Endothelial cell of umbilical vein (primary cell): ENCODE results near the gene MAP3K7CL.

Experiments
- EZH2 ChIP-seq: IDR thresholded peaks from 2 replicates; pipeline ENCODE4 v1.6.1; 2012; ENCODE audit warnings: borderline replicate concordance, low read depth, mild to moderate bottlenecking, moderate library complexity, low read length, inconsistent platforms; ENCODE audit not compliant: severe bottlenecking
- FOS ChIP-seq: IDR thresholded peaks from 2 replicates; pipeline ENCODE4 v1.6.1; 2011; ENCODE audit warnings: mild to moderate bottlenecking, low read length, moderate library complexity, borderline replicate concordance; ENCODE audit not compliant: insufficient read depth
- JUN ChIP-seq: IDR thresholded peaks from 2 replicates; pipeline ENCODE4 v1.6.1; 2011; ENCODE audit warnings: borderline replicate concordance, low read depth; ENCODE audit not compliant: insufficient read length, insufficient read depth
- MYC ChIP-seq: IDR thresholded peaks from one replicate; pipeline ENCODE4 v1.6.1; 2011; ENCODE audit warnings: mild to moderate bottlenecking, low read depth, low read length
- POLR2A ChIP-seq: IDR thresholded peaks from 2 replicates; pipeline ENCODE4 v1.6.1; 2012; ENCODE audit warnings: low read depth, mild to moderate bottlenecking, control low read depth, low read length
- POLR2AphosphoS5 ChIP-seq: IDR thresholded peaks from 2 replicates; pipeline ENCODE4 v1.6.1; 2012; ENCODE audit warnings: low read depth, mild to moderate bottlenecking, control low read depth, low read length, moderate library complexity; ENCODE audit not compliant: insufficient read depth
- TF ChIP-seq, protein P1 (sequence below): IDR thresholded peaks from 2 replicates; pipeline ENCODE4 v1.6.1; 2011; ENCODE audit not compliant: insufficient read depth, insufficient read length
- TF ChIP-seq, protein P2 (sequence below), 2 donors: IDR thresholded peaks; 1 replicate in 1 of 2; 2 replicates in 1 of 2; pipeline ENCODE4 v1.5.1; 2011; ENCODE audit warnings: low read length in 2 of 2, mild to moderate bottlenecking in 2 of 2, moderate library complexity in 2 of 2, control low read depth in 1 of 2, inconsistent platforms in 1 of 2, low read depth in 1 of 2; ENCODE audit not compliant: insufficient read depth in 1 of 2; ENCODE audit errors: extremely low read depth in 1 of 2

DNA sequence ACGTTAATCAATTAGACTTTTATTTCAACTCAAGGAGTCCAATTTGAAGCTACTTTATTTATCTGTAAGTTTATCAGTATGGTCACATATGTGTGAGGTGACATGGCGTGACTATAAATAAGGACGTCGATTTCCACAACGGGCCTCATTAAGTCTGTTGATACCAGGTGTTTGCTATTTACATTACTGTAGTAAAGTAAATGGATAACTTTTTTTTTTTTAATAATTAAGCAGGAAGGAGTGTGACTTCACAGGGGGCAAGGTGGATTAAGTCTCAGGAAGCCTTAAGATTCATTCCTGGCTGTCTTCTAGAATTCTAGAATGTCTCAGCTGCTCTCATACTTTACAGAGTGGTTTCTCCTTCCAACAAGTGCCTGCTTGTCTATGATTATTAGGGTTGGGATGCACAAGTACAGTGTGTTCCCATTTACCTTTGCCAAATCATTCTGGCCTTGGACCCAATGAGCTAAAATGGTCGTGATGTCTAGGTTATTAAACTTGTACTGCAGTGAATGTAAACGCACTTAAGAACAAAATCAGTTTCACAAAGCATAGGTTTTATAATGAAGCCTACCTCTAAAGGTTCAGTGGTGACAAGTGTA is 15.5 kb downstream of the MAP3K7CL start:
- TF ChIP-seq, protein P1, sequence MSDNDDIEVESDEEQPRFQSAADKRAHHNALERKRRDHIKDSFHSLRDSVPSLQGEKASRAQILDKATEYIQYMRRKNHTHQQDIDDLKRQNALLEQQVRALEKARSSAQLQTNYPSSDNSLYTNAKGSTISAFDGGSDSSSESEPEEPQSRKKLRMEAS = no peak
- TF ChIP-seq EZH2 (no peak), POLR2A (no peak), POLR2AphosphoS5 (no peak), JUN (no peak), MYC (no peak), FOS (no peak)
- TF ChIP-seq, protein P2, sequence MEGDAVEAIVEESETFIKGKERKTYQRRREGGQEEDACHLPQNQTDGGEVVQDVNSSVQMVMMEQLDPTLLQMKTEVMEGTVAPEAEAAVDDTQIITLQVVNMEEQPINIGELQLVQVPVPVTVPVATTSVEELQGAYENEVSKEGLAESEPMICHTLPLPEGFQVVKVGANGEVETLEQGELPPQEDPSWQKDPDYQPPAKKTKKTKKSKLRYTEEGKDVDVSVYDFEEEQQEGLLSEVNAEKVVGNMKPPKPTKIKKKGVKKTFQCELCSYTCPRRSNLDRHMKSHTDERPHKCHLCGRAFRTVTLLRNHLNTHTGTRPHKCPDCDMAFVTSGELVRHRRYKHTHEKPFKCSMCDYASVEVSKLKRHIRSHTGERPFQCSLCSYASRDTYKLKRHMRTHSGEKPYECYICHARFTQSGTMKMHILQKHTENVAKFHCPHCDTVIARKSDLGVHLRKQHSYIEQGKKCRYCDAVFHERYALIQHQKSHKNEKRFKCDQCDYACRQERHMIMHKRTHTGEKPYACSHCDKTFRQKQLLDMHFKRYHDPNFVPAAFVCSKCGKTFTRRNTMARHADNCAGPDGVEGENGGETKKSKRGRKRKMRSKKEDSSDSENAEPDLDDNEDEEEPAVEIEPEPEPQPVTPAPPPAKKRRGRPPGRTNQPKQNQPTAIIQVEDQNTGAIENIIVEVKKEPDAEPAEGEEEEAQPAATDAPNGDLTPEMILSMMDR (IDR thresholded peaks at IDR 0.05; ENCODE audit: extremely low read depth in 1 of 2, insufficient read depth in 1 of 2, low read depth in 1 of 2, low read length in 2 of 2) = no peak
